Left renal cortex interstitium (tissue), 4 donors: Measurements from ENCODE around the gene CTNNB1. TPM values are rescaled to one million over a fixed set of nuclear protein-coding genes. Genes with fewer than 3 reads are reported as not detected.
"Not testable (repeated sequence)": the region's sequence is repeated elsewhere in the genome, so short reads cannot be mapped to it uniquely, and the experiment has no call there.

ENCODE experiments used
- DNase-seq, 4 donors: peaks; one replicate each; pipeline ENCODE4 v3.0.0-alpha.2; 2013; ENCODE audit warnings: low read depth in 4 of 4, low spot score in 2 of 4, missing footprints in 1 of 4
- polyA plus RNA-seq, 4 donors: library from polyadenylated mRNA; unstranded; fragments of 120-200 nt; gene quantifications; one replicate each; pipeline ENCODE4 v1.2.1, GENCODE V29; 2013; ENCODE audit not compliant: insufficient read length in 4 of 4

Gene CTNNB1
- polyA plus RNA-seq, 4 donors, result 455 to 515 (median 485) TPM

- DNase-seq, result no peak
These were observed 49.2 kb downstream of the CTNNB1 start for GRCh38 chr3:41248525-41248924.

DNA sequence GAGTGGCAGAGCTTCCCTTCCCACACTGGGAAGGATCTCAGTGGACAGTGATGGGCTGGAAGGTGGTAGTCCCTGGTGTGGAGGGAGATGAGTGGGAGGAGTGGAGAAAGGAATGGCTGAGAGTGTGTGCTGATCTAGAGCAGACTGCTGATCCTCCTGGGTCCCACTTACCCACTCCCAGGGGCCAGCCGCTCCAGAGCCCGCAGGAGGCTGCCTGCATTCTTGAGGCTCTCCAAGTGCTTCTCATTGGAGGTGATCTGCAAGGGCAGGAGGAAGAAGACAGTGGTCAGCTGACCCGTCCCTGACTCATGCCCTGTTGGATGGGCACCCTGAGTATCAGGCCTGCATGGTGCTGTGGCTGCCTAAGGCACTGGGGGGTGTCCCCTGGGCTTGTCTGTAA lies 50.0 kb downstream of the CTNNB1 start:
- no peak for DNase-seq

GRCh38 chr3:41250825-41251224 lies 51.5 kb downstream of the CTNNB1 start:
- no peak for DNase-seq

- DNase-seq, result no peak
These were observed 52.3 kb downstream of the CTNNB1 start for GRCh38 chr3:41251593-41251992.

- no peak for DNase-seq
These were observed 59.0 kb downstream of the CTNNB1 start for GRCh38 chr3:41258239-41258800.

DNA sequence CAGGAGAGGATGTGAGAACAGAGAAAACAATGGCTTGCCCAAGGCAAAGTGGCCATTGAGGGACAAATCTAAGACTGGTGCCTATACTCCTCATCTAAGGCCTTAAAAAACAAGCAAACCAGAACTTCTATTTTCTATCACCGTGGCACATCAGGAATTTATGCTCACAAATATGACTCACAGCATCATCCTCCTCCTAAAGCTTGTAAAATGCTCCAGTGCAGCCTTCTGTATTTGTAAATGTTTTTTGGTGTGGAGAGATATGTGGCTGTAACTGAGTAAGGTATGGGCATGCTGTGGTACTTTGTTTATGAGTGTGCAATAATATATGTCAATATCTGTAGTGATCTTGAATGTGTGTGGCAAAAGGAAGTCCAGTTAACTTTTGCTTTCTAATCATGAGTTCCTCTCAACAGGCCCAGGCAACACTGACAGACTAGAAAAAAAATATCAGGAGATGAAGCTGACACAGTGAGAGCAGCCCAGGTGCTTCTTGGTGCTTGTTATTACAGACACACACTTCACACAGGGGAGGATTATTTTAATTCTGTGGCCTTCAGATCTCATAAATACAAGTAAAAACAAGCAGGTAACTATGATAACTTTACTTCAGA lies 60.3 kb downstream of the CTNNB1 start:
- DNase-seq, result no peak

- DNase-seq, result no peak
These were observed 60.8 kb downstream of the CTNNB1 start for GRCh38 chr3:41260063-41260450.

DNA sequence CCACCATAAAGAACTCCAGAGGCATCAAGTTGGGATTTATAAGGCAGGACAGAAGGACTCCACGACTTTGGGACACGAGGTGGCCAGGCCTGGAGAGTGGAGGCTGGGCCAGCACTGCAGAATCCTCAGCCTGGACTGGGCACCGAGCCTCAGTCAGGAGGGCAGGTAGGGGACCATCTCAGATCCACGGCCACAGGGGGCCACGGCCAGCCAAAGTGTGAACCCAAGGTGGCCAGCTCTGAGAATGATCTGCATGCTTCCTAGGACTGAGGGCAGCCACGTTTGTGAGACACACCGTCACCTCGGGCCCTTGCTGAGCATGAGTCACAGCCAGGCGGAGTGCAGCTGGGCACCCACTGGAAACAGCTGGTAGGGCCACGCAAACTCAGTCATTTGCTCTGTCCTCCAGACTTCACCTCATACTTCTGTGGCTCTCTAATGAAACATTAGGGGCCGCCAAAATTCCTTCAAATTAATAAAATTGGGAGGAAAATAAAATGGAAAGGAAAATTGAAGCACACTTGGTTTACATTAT lies 65.8 kb downstream of the CTNNB1 start:
- DNase-seq, result no peak

GRCh38 chr3:41265823-41266273 lies 66.5 kb downstream of the CTNNB1 start:
- DNase-seq, result no peak

DNA sequence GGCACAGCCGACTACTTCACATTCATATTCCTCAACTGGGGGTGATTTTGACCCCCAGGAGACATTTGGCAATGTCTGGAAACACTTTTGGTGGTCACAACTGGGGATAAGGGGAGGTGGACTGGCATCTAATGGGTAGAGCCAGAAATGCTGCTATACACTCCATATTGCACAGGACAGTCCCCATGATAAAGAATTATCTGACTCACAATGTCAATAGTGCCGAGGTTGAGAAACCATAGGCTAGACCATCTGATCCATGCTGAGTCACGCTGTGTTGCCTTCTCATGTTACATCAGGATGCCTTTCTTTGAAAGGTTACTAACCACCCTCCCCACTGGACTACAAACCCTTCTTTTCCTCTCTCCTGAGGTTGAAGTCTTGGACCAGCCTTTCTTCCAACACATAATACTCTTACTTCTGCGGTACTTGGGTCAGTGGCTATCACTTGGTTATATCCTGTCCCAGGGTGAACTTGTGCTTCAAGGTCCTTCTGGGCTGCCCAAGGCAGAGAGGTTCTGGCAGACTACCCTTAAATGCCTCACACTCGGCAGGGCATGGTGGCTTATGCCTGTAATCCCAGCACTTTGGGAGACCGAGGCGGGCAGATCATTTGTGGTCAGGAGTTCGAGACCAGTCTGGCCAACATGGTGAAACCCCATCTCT lies 68.8 kb downstream of the CTNNB1 start:
- DNase-seq, result no peak

DNA sequence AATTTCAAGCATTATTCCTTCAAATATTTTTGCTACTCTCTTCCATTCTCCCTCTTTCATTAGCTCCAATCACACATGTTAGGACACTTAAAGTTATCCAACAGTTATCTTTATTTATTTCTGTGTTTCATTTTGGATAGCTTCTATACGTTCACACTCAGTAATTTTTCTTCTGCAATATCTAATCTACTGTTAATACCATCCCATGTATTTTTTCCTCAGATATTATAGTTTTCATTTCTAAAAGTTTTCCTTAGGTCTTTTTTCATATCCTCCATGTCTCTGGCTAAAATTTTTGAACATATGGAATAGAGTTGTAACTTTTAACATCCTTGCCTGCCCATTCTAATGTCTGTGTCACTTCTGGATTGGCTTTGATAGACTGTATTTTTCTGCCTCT lies 73.4 kb downstream of the CTNNB1 start:
- no peak for DNase-seq

- no peak for DNase-seq
These were observed 75.8 kb downstream of the CTNNB1 start for GRCh38 chr3:41274944-41275668.

- DNase-seq, result no peak
These were observed 76.9 kb downstream of the CTNNB1 start for GRCh38 chr3:41276191-41276590.

DNA sequence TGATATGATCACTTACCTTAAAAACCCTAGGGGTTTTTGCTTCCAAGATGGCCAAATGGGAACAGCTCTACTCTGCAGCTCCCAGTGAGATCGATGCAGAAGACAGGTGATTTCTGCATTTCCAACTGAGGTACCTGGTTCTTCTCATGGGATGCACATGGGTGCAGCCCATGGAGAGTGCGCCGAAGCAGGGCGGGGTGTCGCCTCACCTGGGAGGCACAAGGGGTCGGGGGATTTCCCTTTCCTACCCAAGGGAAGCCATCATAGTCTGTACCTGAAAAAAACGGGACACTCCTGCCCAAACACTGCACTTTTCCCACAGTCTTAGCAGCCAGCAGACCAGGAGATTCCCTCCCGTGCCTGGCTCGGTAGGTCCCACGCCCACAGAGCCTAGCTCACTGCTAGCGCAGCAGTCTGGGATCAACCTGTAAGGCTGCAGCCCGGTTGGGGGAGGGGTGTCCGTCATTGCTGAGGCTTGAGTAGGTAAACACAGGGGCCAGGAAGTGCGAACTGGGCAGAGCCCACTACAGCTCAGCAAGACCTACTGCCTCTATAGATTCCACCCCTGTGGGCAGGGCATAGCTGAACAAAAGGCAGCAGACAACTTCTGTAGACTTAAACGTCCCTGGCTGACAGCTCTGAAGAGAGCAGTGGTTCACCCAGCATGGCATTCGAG lies 78.6 kb downstream of the CTNNB1 start:
- no peak for DNase-seq

DNA sequence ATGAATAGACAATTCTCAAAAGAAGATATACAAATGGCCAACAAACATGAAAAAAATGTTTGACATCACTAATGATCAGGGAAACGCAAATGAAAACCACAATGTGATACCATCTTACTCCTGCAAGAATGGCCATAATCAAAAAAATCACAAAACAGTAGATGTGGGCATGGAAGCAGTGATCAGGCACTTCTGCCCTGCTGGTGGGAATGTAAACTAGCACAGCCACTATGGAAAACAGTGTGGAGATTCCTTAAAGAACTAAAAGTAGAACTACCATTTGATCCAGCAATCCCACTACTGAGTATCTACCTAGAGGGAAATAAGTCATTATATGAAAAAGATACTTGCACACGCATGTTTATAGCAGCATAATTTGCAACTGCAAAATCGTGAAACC lies 85.6 kb downstream of the CTNNB1 start:
- DNase-seq, result not testable (repeated sequence)

DNA sequence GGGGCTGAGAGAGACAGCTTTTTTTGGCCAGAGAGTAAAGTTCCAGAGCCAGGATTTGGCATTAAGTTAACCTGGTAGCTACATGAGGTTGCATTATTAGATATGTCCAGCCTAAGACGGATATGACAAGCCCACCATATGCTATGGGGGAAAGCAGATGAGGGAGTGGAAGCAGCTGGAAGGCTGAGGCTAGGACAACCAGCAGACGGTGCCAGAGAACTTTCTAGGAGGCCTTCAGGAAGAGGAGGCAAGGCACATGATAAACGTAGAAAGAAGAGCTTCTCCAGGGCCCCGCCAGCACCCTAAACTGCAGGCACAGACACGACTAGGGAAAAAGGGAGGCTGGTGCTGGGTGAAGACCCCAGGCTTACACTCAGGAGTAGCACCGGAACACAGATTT lies 87.0 kb downstream of the CTNNB1 start:
- no peak for DNase-seq

GRCh38 chr3:41288785-41289184 lies 89.5 kb downstream of the CTNNB1 start:
- DNase-seq, result no peak
